Kidney (tissue), 14 donors: ENCODE results near the gene IL17RE. TPM values are rescaled to one million over a fixed set of nuclear protein-coding genes. Genes with fewer than 3 reads are reported as not detected.

ENCODE experiments used
- DNase-seq, 5 donors: peaks; one replicate each; pipeline ENCODE4 v3.0.0-alpha.2; 2013 to 2020
- FAIRE-seq: peaks from 2 replicates; lab custom pipeline; 2012; peaks lifted over from hg19 to GRCh38; lab: Jason Lieb, UNC
- H3K27ac ChIP-seq, 2 donors: one replicate each; pipeline ENCODE4 v1.7.0; 2013; ENCODE audit warnings: low read depth in 2 of 2, low read length in 2 of 2, inconsistent platforms in 1 of 2
- H3K27me3 ChIP-seq: one replicate; pipeline ENCODE4 v1.7.1; 2013; ENCODE audit warnings: low read length, inconsistent platforms; ENCODE audit not compliant: control insufficient read depth, insufficient read depth
- H3K36me3 ChIP-seq, 3 donors: one replicate each; pipeline versions ENCODE4 v1.7.0 to v1.7.1; 2013; ENCODE audit warnings: low read length in 3 of 3, control low read depth in 1 of 3, inconsistent platforms in 1 of 3; ENCODE audit not compliant: insufficient read depth in 3 of 3, control insufficient read depth in 2 of 3
- H3K4me1 ChIP-seq, 3 donors: one replicate each; pipeline versions ENCODE4 v1.7.0 to v1.7.1; 2013; ENCODE audit warnings: low read length in 3 of 3, inconsistent platforms in 1 of 3, low read depth in 1 of 3; ENCODE audit not compliant: control insufficient read depth in 2 of 3, insufficient read depth in 2 of 3
- H3K4me3 ChIP-seq, 3 donors: one replicate each; pipeline versions ENCODE4 v1.7.0 to v1.8.1; 2013; ENCODE audit warnings: low read length in 3 of 3, control low read depth in 1 of 3, inconsistent platforms in 1 of 3
- H3K9ac ChIP-seq, 3 donors: one replicate each; pipeline versions ENCODE4 v1.7.0 to v1.7.1; 2013; ENCODE audit warnings: low read length in 3 of 3, control low read depth in 1 of 3, inconsistent platforms in 1 of 3
- H3K9me3 ChIP-seq, 3 donors: one replicate each; pipeline versions ENCODE4 v1.7.0 to v1.7.1; 2013; ENCODE audit warnings: low read length in 3 of 3, control low read depth in 1 of 3, inconsistent platforms in 1 of 3; ENCODE audit not compliant: control insufficient read depth in 2 of 3, insufficient read depth in 1 of 3
- CTCF ChIP-seq: IDR thresholded peaks from 3 replicates; pipeline ENCODE4 v1.5.1; 2012; ENCODE audit warnings: mild to moderate bottlenecking, moderate library complexity, borderline replicate concordance; ENCODE audit not compliant: insufficient read depth; ENCODE audit errors: extremely low read depth
- intact Hi-C: fragments of 100-400 bp; cut with DNase I; formaldehyde crosslinking; loops from one replicate; pipeline ENCODE4 v1.11.1; 2022
- polyA plus RNA-seq: library from polyadenylated mRNA; stranded (reverse); fragments of 350-450 nt; fragmentation: Illumina TruSeq; extraction: RNeasy Lipid Tissue Mini Kit (QIAGEN cat#74804); gene quantifications from one replicate; pipeline ENCODE4 v1.2.3, GENCODE V29; 2014; ENCODE audit warnings: low read depth, low replicate concordance; ENCODE audit not compliant: insufficient read depth
- total RNA-seq: library from RNA; stranded (reverse); fragmentation: NEBNext Ultra II Directional; extraction: Animal tissue kit (Norgen Biotek cat#: 25700); gene quantifications from one replicate; pipeline ENCODE4 v1.2.1, GENCODE V29; 2021
- donor health status: control.
- donor health status: control.
- donor health status: control.
- donor health status: control.
- donor health status: control.
- donor health status: DM: yes; HTN: yes; CAD: no.
- donor health status: Normal renal cell carcinoma (clear cell type).

IL17RE gene
- total and polyA plus RNA-seq, 2 donors from 2014 or later = 7.5 to 8.5 TPM

- Histone ChIP-seq H3K36me3 (peaks cover 0 to 11% (median 8%) of the 10 kb centered on the region in 3 donors), H3K9me3 (no peaks in the 10 kb centered on the region), H3K9ac (no peak overlapping the region), H3K4me3 (no peak overlapping the region), H3K27me3 (no peaks in the 10 kb centered on the region), H3K27ac (no peak overlapping the region), H3K4me1 (peaks cover 0 to 13% (median 9%) of the 10 kb centered on the region in 3 donors)
- FAIRE-seq (no peak), DNase-seq (no peak)
- no peak for TF ChIP-seq CTCF
- intact Hi-C loops = no loop called here
Observed at GRCh38 chr3:9889405-9889804, 13.2 kb upstream of the IL17RE start.

GRCh38 chr3:9890249-9891071 lies 12.2 kb upstream of the IL17RE start, which contains the start of gene JAGN1:
Gene JAGN1, plus strand, starts transcription at chr3:9890610. Its CDS starts 113 bp downstream, at chr3:9890723.
- Histone ChIP-seq H3K27me3 (no peaks in the 10 kb centered on the region), H3K36me3 (peaks cover 0 to 11% (median 8%) of the 10 kb centered on the region in 3 donors), H3K9ac (peak within 1 kb of the TSS; percentile 71 to 94 (median 86)), H3K4me3 (peak within 1 kb of the TSS; percentile 78 to 91 (median 79)), H3K27ac (peak within 1 kb of the TSS; percentile 97), H3K4me1 (peaks cover 0 to 13% (median 9%) of the 10 kb centered on the region in 3 donors), H3K9me3 (no peaks in the 10 kb centered on the region)
- FAIRE-seq = no peak
- peak; percentile 94 to 96 (median 95) for DNase-seq
- TF ChIP-seq CTCF = no peak
- intact Hi-C loops = no loop called here

- Histone ChIP-seq H3K27ac (peak overlapping the region; percentile 97), H3K9ac (peak overlapping the region; percentile 71 to 94 (median 86)), H3K4me1 (peaks cover 0 to 15% (median 9%) of the 10 kb centered on the region in 3 donors), H3K4me3 (peak overlapping the region; percentile 71 to 91 (median 78)), H3K9me3 (no peaks in the 10 kb centered on the region), H3K27me3 (no peaks in the 10 kb centered on the region), H3K36me3 (peaks cover 0 to 11% (median 8%) of the 10 kb centered on the region in 3 donors)
- FAIRE-seq (no peak), DNase-seq (no peak)
- intact Hi-C loops = no loop called here
- TF ChIP-seq CTCF = no peak
Observed at GRCh38 chr3:9891072-9891622, 11.5 kb upstream of the IL17RE start.
